ENCODE measurements around the gene HMG20B. TPM values are rescaled to one million over a fixed set of nuclear protein-coding genes. Genes with fewer than 3 reads are reported as not detected.
"Not testable (repeated sequence)": the region's sequence is repeated elsewhere in the genome, so short reads cannot be mapped to it uniquely, and the experiment has no call there.

The HMG20B gene
- total RNA-seq, 2 experiments from 2014 or later, result 45.0 to 51.2 TPM

GRCh38 chr19:3565139-3565538 lies 7.6 kb upstream of the HMG20B start:
- no peak for DNase-seq
- ChIA-PET POLR2A (no interaction called here), CTCF (no interaction called here)
- Mint-ChIP-seq H3K4me3 (no peak overlapping the region), H3K9me3 (ENCODE audit: insufficient read depth) (no peaks in the 10 kb centered on the region), H3K27ac (no peak overlapping the region), H3K4me1 (ENCODE audit: low read depth) (no peaks in the 10 kb centered on the region), H3K27me3 (ENCODE audit: low read depth) (no peaks in the 10 kb centered on the region), H3K36me3 (ENCODE audit: low read depth) (no peaks in the 10 kb centered on the region)
- no peak for ATAC-seq

- H3K9me3 Mint-ChIP-seq (ENCODE audit: insufficient read depth); H3K27ac Mint-ChIP-seq; ATAC-seq; H3K36me3 Mint-ChIP-seq (ENCODE audit: low read depth); DNase-seq; H3K4me3 Mint-ChIP-seq; H3K27me3 Mint-ChIP-seq (ENCODE audit: low read depth); POLR2A ChIA-PET: not testable (repeated sequence)
- H3K4me1 Mint-ChIP-seq (ENCODE audit: low read depth), result peaks cover 16% of the 10 kb centered on the region
- CTCF ChIA-PET, result interaction anchor here (1.3 kb wide), 1 partner anchor 24 kb away, joined by 6 read pairs; no protein-coding TSS in a partner anchor
Observed at GRCh38 chr19:3570042-3570441, 2.7 kb upstream of the HMG20B start.

DNA sequence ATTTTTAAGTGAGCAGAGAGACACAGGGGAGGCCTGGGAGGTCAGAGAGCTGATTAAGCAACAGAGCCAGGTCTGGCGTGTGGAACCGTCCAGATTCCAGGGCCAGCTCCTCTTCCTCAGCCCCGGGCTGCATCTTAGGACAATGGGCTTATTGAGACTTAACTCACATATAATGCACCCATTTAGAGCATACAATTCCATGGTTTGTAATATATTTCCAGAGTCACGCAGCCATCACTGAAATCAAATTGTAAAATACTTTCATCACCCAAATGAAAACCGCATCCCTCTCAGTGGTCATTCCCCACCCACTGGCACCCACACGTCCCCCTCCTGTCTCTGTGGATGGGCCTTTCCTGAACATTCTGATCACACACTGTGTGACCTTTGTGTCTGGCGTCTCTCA lies 2.1 kb upstream of the HMG20B start:
- no peaks in the 10 kb centered on the region for H3K9me3 Mint-ChIP-seq (ENCODE audit: insufficient read depth)
- H3K4me1 Mint-ChIP-seq (ENCODE audit: low read depth), result peaks cover 16% of the 10 kb centered on the region
- ChIA-PET POLR2A (no interaction called here), CTCF (no interaction called here)
- H3K36me3 Mint-ChIP-seq (ENCODE audit: low read depth), result peaks cover 6% of the 10 kb centered on the region
- no peak for ATAC-seq
- H3K27ac Mint-ChIP-seq, result no peak overlapping the region
- no peak for DNase-seq
- H3K27me3 Mint-ChIP-seq (ENCODE audit: low read depth), result no peaks in the 10 kb centered on the region
- no peak overlapping the region for H3K4me3 Mint-ChIP-seq

- H3K27me3 Mint-ChIP-seq (ENCODE audit: low read depth), result no peaks in the 10 kb centered on the region
- ATAC-seq (peak; percentile 97), DNase-seq (peak; percentile 100)
- peaks cover 9% of the 10 kb centered on the region for H3K36me3 Mint-ChIP-seq (ENCODE audit: low read depth)
- H3K27ac Mint-ChIP-seq, result peak overlapping the region; percentile 54
- H3K4me1 Mint-ChIP-seq (ENCODE audit: low read depth), result peaks cover 16% of the 10 kb centered on the region
- ChIA-PET CTCF (interaction anchor here (1.7 kb wide), 1 partner anchor 15 kb away, joined by 4 read pairs; the partner anchor contains the start of gene MFSD12), POLR2A (no interaction called here)
- no peaks in the 10 kb centered on the region for H3K9me3 Mint-ChIP-seq (ENCODE audit: insufficient read depth)
- peak overlapping the region; percentile 76 for H3K4me3 Mint-ChIP-seq
Observed at GRCh38 chr19:3572132-3572854, 451 bp upstream of the HMG20B start.

DNA sequence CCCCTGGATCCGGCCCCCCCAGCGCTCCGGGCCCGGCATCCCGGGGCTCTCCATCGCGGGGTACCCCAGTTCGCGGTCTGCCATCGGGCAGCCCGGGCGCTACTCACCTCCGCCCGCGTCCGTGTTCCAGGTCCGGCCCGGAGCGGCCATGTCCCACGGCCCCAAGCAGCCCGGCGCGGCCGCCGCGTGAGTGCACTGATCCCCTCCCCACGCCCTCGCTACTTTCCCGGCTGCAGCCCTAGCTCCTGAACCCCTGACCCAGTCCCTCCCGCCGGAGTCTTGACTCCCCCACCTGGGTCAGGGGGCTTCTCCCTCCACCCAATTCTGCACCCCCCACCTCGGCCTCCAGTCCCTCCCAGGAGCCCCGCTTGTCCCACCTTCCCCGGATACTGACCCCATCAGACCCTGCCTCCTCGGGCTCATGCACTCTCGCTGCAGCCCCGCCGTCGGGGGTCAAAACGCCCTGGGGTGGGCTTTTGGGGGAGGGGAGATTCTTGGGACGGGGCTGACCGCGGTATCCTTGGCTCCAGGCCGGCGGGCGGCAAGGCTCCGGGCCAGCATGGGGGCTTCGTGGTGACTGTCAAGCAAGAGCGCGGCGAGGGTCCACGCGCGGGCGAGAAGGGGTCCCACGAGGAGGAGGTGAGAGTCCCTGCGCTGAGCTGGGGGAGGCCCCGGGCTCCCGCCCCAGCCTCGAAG lies 566 bp downstream of the HMG20B start:
- DNase-seq, result no peak
- H3K9me3 Mint-ChIP-seq (ENCODE audit: insufficient read depth), result no peaks in the 10 kb centered on the region

DNA sequence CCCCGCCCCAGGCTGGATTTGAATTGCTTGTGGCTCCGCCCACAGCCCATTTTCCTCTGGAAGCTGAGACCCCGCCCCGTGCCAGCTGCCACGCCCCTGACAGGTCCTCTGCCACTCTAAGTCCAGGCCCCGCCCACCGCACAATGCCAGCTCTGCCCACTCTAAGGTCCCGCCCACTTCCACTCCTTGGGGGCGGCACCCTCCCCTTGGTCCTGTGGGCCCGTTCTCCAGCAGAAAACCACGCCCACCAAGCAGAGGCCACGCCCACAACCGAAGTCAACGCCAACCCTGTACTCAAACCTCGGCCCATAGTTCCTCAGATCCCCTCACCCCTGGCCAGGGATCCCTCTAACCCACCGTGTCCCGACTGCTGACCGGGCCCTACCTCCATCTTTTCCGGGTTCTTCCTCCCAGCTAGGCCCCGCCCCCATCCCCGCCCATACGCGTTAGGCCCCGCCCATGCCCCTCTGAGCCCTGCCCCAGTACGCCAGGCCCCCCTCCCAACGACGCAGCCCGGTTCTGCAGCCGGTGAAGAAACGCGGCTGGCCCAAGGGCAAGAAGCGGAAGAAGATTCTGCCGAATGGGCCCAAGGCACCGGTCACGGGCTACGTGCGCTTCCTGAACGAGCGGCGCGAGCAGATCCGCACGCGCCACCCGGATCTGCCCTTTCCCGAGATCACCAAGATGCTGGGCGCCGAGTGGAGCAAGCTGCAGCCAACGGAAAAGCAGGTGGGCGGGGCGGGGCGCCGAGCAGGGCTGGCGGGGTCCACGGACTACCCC lies 1.3 kb downstream of the HMG20B start:
- H3K27me3 Mint-ChIP-seq (ENCODE audit: low read depth), result no peaks in the 10 kb centered on the region
- H3K36me3 Mint-ChIP-seq (ENCODE audit: low read depth), result peaks cover 9% of the 10 kb centered on the region
- no peaks in the 10 kb centered on the region for H3K9me3 Mint-ChIP-seq (ENCODE audit: insufficient read depth)
- H3K4me1 Mint-ChIP-seq (ENCODE audit: low read depth), result peaks cover 16% of the 10 kb centered on the region
- ChIA-PET POLR2A (interaction anchor here (0.7 kb wide), 2 partner anchors 16 to 952 kb away, joined by 3 to 4 read pairs; no protein-coding TSS in a partner anchor), CTCF (interaction anchor here (1.0 to 1.9 kb wide), 4 partner anchors 11 to 89 kb away, joined by 3 to 4 read pairs (median 3); partner anchors contain the start of gene GIPC3)
- peak; percentile 93 for DNase-seq
- ATAC-seq, result peak; percentile 14
- H3K4me3 Mint-ChIP-seq, result peak overlapping the region; percentile 76
- peak overlapping the region; percentile 63 for H3K27ac Mint-ChIP-seq

More for the DNA sequence above, 566 bp downstream of the HMG20B start:
- Mint-ChIP-seq H3K27me3 (ENCODE audit: low read depth) (no peaks in the 10 kb centered on the region), H3K36me3 (ENCODE audit: low read depth) (peaks cover 9% of the 10 kb centered on the region), H3K4me1 (ENCODE audit: low read depth) (peaks cover 16% of the 10 kb centered on the region), H3K4me3 (peak overlapping the region; percentile 76), H3K27ac (peak overlapping the region; percentile 64)
- ChIA-PET CTCF (interaction anchor here (1.0 to 1.9 kb wide), 3 partner anchors 12 to 88 kb away, joined by 3 to 4 read pairs (median 3); partner anchors contain the start of gene GIPC3), POLR2A (interaction anchor here (0.7 kb wide), 2 partner anchors 15 to 952 kb away, joined by 3 to 4 read pairs; no protein-coding TSS in a partner anchor)
- peak; percentile 10 for ATAC-seq

GRCh38 chr19:3575260-3575741 lies 2.6 kb downstream of the HMG20B start:
- ATAC-seq (no peak), DNase-seq (peak; percentile 37)
- Mint-ChIP-seq H3K4me3 (no peak overlapping the region), H3K27me3 (ENCODE audit: low read depth) (no peaks in the 10 kb centered on the region), H3K36me3 (ENCODE audit: low read depth) (peaks cover 9% of the 10 kb centered on the region), H3K4me1 (ENCODE audit: low read depth) (peaks cover 16% of the 10 kb centered on the region), H3K27ac (no peak overlapping the region), H3K9me3 (ENCODE audit: insufficient read depth) (no peaks in the 10 kb centered on the region)
- CTCF ChIA-PET, result interaction anchor here (0.6 to 1.6 kb wide), 2 partner anchors 13 to 30 kb away, joined by 3 read pairs; no protein-coding TSS in a partner anchor
- POLR2A ChIA-PET, result interaction anchor here (1.2 kb wide), 1 partner anchor 29 kb away, joined by 3 read pairs; no protein-coding TSS in a partner anchor

GRCh38 chr19:3575949-3576673 lies 3.4 kb downstream of the HMG20B start:
- H3K36me3 Mint-ChIP-seq (ENCODE audit: low read depth), result peaks cover 9% of the 10 kb centered on the region
- no peaks in the 10 kb centered on the region for H3K27me3 Mint-ChIP-seq (ENCODE audit: low read depth)
- peaks cover 16% of the 10 kb centered on the region for H3K4me1 Mint-ChIP-seq (ENCODE audit: low read depth)
- H3K27ac Mint-ChIP-seq, result no peak overlapping the region
- DNase-seq (no peak), ATAC-seq (no peak)
- CTCF ChIA-PET, result interaction anchor here (0.6 to 1.6 kb wide), 2 partner anchors 14 to 31 kb away, joined by 3 read pairs; no protein-coding TSS in a partner anchor
- H3K4me3 Mint-ChIP-seq, result no peak overlapping the region
- H3K9me3 Mint-ChIP-seq (ENCODE audit: insufficient read depth), result no peaks in the 10 kb centered on the region
- POLR2A ChIA-PET, result no interaction called here

DNA sequence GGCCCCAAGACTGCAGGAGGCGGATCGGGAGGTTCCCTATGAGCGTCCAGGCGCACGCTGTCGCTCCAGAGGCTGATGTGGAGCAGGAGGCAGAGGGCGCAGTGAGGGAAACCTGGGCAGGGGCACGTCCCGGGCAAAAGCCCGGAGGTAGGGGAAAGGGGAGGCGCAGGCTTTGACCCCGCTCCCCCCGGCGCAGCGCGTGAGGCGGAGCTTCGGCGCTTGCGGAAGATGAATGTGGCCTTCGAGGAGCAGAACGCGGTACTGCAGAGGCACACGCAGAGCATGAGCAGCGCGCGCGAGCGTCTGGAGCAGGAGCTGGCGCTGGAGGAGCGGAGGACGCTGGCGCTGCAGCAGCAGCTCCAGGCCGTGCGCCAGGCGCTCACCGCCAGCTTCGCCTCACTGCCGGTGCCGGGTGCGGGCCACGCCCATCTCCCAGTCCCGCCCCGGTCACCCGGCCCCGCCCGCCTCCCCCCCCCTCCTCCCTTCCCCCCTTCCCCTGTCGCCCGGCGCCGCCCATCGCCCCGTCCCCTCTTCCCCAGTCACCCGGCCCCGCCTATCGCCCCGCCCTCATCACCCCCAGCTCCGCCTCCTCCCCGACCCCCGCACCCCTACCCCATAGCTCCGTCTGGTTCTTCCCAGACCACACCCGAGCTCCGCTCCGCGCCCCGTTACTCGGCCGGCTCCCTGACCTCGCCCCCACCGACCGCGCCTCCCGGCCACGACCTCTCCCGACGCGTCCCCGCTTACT lies 4.1 kb downstream of the HMG20B start:
- CTCF ChIA-PET, result no interaction called here
- ATAC-seq (no peak), DNase-seq (no peak)
- H3K27me3 Mint-ChIP-seq (ENCODE audit: low read depth), result no peaks in the 10 kb centered on the region
- H3K4me3 Mint-ChIP-seq, result no peak overlapping the region
- H3K36me3 Mint-ChIP-seq (ENCODE audit: low read depth), result peaks cover 9% of the 10 kb centered on the region
- POLR2A ChIA-PET, result no interaction called here
- H3K9me3 Mint-ChIP-seq (ENCODE audit: insufficient read depth), result no peaks in the 10 kb centered on the region
- H3K4me1 Mint-ChIP-seq (ENCODE audit: low read depth), result peaks cover 12% of the 10 kb centered on the region
- H3K27ac Mint-ChIP-seq, result no peak overlapping the region

- no peak for ATAC-seq
Observed at GRCh38 chr19:3577723-3578344, 5.1 kb downstream of the HMG20B start.

More at GRCh38 chr19:3577723-3578344, 5.1 kb downstream of the HMG20B start:
- peaks cover 6% of the 10 kb centered on the region for H3K4me1 Mint-ChIP-seq (ENCODE audit: low read depth)
- H3K27ac Mint-ChIP-seq, result no peak overlapping the region
- DNase-seq, result no peak
- H3K4me3 Mint-ChIP-seq, result no peak overlapping the region
- peaks cover 9% of the 10 kb centered on the region for H3K36me3 Mint-ChIP-seq (ENCODE audit: low read depth)
- ChIA-PET POLR2A (no interaction called here), CTCF (no interaction called here)
- H3K9me3 Mint-ChIP-seq (ENCODE audit: insufficient read depth), result no peaks in the 10 kb centered on the region
- H3K27me3 Mint-ChIP-seq (ENCODE audit: low read depth), result no peaks in the 10 kb centered on the region

Measured in activated CD8-positive, alpha-beta T cell treated with anti-CD3 and anti-CD28 coated beads, Interleukin-2, amount 10 ng/mL, durations not matched to agents 7 days and 5 days (primary cell).